ENCODE results near the gene PROP1.

The PROP1 gene

GRCh38 chr5:177985430-177986040, 10.5 kb downstream of the PROP1 start:
- TF ChIP-seq, protein P1, sequence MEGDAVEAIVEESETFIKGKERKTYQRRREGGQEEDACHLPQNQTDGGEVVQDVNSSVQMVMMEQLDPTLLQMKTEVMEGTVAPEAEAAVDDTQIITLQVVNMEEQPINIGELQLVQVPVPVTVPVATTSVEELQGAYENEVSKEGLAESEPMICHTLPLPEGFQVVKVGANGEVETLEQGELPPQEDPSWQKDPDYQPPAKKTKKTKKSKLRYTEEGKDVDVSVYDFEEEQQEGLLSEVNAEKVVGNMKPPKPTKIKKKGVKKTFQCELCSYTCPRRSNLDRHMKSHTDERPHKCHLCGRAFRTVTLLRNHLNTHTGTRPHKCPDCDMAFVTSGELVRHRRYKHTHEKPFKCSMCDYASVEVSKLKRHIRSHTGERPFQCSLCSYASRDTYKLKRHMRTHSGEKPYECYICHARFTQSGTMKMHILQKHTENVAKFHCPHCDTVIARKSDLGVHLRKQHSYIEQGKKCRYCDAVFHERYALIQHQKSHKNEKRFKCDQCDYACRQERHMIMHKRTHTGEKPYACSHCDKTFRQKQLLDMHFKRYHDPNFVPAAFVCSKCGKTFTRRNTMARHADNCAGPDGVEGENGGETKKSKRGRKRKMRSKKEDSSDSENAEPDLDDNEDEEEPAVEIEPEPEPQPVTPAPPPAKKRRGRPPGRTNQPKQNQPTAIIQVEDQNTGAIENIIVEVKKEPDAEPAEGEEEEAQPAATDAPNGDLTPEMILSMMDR (IDR thresholded peaks at IDR 0.05; ENCODE audit: extremely low read depth, insufficient read depth, missing control alignments) = no peak
- no peak for DNase-seq (ENCODE audit: low spot score)
- in situ Hi-C loops (cut with MboI; ENCODE audit: low pct_unique_long_range_greater_than_20kb, low sequenced_read_pairs, unreplicated experiment) = no loop called here

- in situ Hi-C loops (cut with MboI; ENCODE audit: low pct_unique_long_range_greater_than_20kb, low sequenced_read_pairs, unreplicated experiment) = no loop called here
- no peak for DNase-seq (ENCODE audit: low spot score)
- TF ChIP-seq, protein P1 (IDR thresholded peaks at IDR 0.05; ENCODE audit: extremely low read depth, insufficient read depth, missing control alignments) = no peak
These were observed 11.3 kb downstream of the PROP1 start for GRCh38 chr5:177984584-177985206.

DNA sequence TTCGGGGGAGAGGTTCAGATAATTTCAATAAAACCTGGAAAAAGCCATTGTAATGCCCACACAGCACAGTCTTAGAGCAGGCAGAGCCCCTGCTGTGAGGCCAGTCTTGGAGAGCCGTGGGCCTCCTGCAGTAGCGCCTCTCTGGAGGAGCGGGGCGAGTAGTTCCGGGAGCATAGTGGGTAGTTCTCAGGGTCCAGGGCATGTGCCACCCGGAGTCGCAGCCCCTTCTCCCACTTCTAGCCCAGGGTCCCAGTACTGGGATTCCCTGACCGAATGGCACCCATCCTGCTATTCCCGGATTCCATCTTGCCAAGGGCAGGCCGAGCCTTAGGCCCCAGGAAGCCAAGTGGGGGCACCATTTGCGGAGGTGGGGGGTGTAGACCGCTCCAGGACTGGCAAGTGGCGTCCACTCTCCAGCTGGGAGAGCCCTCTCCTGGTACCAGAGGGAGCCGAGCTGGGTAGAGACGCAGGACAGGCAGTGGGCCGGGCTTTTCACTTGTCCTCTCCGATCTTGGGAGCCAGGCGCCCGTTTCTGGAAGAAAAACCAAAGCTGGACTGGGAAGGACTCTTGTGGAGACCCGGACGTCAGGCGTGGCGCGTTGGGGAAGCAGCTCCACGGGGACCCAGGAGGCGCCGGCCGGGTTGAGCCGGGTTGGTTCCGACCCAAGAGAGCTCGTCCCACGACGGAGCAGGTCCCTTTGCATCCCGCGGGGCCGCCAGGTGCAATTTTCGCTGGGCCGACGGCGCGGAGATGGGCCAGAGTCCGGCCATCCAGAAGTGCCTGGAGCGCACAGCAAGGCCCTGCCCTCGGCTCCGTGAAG, 12.1 kb downstream of the PROP1 start:
- DNase-seq (ENCODE audit: low spot score) = no peak
- in situ Hi-C loops (cut with MboI; ENCODE audit: low pct_unique_long_range_greater_than_20kb, low sequenced_read_pairs, unreplicated experiment) = no loop called here
- TF ChIP-seq, protein P1 (IDR thresholded peaks at IDR 0.05; ENCODE audit: extremely low read depth, insufficient read depth, missing control alignments) = no peak

- in situ Hi-C loops (cut with MboI; ENCODE audit: low pct_unique_long_range_greater_than_20kb, low sequenced_read_pairs, unreplicated experiment) = no loop called here
- TF ChIP-seq, protein P1 (IDR thresholded peaks at IDR 0.05; ENCODE audit: extremely low read depth, insufficient read depth, missing control alignments) = no peak
- no peak for DNase-seq (ENCODE audit: low spot score)
These were observed 13.1 kb downstream of the PROP1 start for GRCh38 chr5:177982956-177983355.

GRCh38 chr5:177982072-177982727, 13.8 kb downstream of the PROP1 start:
- in situ Hi-C loops (cut with MboI; ENCODE audit: low pct_unique_long_range_greater_than_20kb, low sequenced_read_pairs, unreplicated experiment) = no loop called here
- TF ChIP-seq, protein P1 (IDR thresholded peaks at IDR 0.05; ENCODE audit: extremely low read depth, insufficient read depth, missing control alignments) = peak; percentile 42
- no peak for DNase-seq (ENCODE audit: low spot score)

GRCh38 chr5:177981296-177982071, 14.6 kb downstream of the PROP1 start:
- TF ChIP-seq, protein P1 (IDR thresholded peaks at IDR 0.05; ENCODE audit: extremely low read depth, insufficient read depth, missing control alignments) = no peak
- in situ Hi-C loops (cut with MboI; ENCODE audit: low pct_unique_long_range_greater_than_20kb, low sequenced_read_pairs, unreplicated experiment) = no loop called here
- no peak for DNase-seq (ENCODE audit: low spot score)

Data from GM13977 (cell line).